Left ventricle myocardium superior (tissue), 1 donor: ENCODE results near the gene CPN2. TPM values are rescaled to one million over a fixed set of nuclear protein-coding genes. Genes with fewer than 3 reads are reported as not detected.
A peak's percentile ranks its signal among the peaks of the same experiment; 100 is the strongest.

Experiments
- ATAC-seq: fragments of 200-7000 bp; cut with Tn5 transposase; one replicate; pipeline ENCODE4 v1.9.1; 2020; ENCODE audit warnings: mild to moderate bottlenecking, moderate library complexity
- DNase-seq: peaks from one replicate; pipeline ENCODE4 v3.0.0-alpha.2; 2020
- intact Hi-C: fragments of 100-400 bp; cut with micrococcal nuclease; formaldehyde crosslinking; loops from one replicate; pipeline ENCODE4 v1.11.0; 2022
- total RNA-seq: library from RNA; stranded (reverse); fragmentation: NEBNext Ultra II Directional; extraction: Animal tissue kit (Norgen Biotek cat#: 25700); gene quantifications from one replicate; pipeline ENCODE4 v1.2.1, GENCODE V29; 2021
- donor health status: DM: no; HTN: yes; CAD: no; lungs with severe emphysema.

Gene CPN2
- total RNA-seq, 1 donor from 2014 or later = 0.40 TPM

DNA sequence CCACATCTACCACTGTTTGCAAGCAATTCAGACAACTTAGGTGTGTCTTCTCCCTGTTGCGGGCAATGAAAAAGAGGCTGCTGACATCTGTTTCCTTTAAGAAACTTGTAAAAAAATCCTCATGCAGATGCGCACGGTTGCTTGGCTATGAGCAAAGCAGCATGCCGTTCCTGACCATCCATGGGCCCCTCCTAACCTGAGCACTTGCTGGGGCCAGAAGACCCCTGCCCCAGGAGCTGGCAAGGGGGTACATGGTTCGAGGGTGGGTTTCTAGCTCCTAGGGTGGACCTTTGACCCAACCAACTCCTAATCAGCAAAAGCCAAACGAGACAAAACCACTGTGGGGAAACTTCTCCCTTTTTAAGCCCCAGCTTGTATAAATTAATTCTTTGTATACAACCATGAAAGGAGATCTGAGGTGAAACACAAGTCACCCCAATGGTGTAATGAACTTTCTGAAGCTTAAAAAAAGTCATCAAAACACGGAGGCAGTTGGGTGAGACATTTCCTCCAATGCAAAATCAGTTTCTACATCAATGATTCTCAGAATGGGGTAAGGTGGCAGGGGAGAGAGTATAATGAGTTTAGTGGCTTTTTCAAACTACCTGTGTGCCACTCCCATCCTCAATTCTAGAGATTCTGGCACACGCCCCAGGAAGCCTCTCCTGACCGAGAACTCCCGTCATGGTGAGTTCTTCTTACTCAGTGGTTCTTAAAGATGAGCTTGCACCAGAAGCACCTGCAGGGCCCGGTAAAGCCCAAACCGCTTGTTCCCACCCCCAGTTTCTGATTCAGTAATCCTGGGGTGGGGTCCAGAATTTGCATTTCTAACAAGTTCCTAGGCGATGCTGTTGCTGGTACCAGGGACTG is 44.1 kb downstream of the CPN2 start:
- DNase-seq (no peak), ATAC-seq (no peak)
- intact Hi-C loops = no loop called here

DNA sequence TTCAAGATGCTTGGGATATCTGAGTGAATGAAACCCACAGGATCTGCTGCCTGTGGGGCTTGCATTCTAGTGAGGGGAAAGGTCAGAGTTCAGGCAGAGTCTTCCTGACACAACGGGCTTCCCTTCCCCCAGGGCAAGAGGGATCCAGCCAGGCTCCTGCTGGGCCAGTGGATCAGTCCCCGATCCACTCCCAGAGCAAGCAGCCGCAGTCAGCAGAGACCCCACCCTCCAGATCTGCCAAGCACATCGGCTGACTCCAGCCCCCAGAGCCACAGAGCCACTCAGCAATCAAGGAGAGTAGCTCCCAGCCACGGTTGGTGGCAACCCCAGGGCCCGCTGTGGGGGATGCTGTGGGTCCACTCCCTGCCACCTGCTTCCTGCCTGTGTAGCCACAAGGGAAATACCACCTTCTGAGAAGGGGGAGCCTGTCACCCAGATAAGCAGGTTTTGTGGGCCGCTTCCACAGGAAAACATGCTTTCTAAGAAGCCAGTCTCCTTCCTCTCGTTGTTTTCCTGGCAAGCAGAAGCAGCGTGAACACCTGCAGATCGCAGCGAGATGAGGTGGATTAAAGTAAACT is 44.9 kb downstream of the CPN2 start:
- DNase-seq (no peak), ATAC-seq (no peak)
- intact Hi-C loops = no loop called here

DNA sequence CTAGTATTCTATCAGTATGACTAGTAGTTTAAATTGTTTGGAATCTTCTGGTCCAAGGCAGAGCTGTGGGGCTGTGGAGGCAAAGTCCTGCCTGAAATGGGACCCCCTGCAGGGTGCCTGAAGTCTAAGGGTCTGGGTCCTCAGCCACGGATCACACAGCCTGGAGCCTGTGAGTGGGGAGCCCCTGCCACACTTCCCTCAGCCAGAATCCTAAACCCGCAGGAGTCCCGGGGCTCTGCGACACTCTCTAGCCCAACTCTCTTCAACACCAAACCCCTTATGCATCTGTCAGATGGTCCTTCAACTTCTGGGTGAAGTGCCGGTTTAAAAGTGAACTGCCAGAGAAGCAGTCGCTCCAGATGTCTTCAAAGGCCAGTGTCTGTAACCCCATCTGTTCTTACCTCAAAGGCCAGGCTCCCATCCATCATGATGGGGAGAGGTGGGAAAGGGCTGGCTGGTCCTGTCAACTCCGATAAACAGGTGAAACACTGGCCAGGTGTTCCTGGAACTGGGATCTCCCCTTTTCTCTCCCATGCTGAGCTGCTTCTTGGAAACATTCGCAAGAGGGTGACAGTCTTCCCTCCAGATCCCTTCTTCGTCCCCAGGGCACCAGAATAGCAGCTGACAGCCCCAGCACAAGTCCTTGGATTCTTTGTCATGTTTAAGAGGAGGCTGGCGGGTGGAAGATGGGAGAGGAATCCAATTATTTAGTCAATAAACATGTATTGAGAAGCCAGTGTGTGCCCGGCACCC is 45.6 kb downstream of the CPN2 start:
- intact Hi-C loops = no loop called here
- ATAC-seq (no peak), DNase-seq (no peak)

DNA sequence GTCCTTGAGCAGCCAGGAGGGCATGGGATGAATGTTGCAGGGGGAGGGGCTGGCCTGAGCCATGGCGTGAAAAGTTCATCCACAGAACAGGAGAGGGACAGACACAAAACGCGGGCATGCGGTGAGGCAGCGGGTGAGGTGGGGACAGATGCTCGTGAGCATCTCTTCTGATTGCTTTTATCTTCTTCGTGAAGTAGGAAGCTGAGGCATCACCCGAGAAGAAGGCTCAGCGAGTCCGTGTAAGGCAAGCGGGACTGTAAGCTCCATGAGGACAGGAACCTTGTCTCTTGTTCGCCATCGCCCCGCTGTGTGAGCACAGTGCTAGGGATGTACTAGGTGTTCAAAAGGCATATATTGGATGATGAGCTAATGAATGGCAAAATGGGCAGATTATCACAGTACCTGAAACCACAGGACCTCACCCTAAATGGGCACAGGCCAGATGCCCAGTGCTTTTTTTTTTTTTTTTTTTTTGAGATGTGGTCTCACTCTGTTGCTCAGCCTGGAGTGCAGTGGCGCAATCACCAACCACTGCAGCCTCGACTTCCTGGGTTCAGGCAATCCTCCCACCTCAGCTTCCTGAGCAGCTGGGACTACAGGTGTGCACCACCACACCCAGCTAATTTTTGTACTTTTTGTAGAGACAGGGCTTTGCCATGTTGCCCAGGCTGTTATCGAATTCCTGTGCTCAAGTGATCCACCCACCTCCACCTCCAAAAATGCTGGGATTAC is 46.8 kb downstream of the CPN2 start:
- intact Hi-C loops = no loop called here
- DNase-seq (no peak), ATAC-seq (no peak)

DNA sequence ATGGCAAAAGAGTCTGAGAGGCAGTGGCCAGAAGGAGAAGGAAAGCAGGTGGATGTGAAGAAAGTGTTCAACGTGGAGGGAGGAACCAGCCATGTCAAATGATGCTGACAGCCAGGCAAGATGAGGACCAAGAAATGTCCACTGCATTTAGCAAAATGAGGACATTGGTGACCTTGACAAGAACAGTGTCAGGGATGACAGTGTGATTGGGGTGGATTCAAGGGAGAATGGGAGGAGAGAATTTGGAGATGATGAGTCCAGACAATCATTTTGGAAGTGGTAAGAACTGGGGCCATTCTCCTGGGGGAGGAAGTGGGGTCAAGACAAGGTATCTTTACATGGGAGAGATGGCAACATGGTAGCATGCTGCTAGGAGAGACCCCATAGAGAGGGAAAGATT is 47.4 kb downstream of the CPN2 start:
- ATAC-seq (no peak), DNase-seq (no peak)
- intact Hi-C loops = no loop called here

DNA sequence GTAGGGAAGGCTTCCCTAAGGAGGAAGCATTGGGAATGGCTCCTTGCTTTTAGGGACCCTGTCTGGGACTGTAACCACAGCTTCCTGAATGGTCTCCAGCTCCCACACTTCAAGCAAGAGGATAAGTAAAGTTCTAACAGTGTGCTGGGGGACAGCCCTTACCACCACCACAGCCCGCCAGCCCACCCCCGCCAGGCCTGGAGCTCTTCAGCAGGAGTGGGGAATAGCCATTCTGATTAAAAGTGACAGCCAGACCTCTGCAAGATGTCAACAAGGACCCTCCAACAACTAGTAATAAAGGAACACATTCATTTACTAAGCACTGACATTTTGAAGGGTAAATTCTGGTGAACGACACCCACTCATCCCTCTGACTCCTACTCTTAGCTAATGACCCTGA is 49.4 kb downstream of the CPN2 start:
- ATAC-seq (no peak), DNase-seq (no peak)
- intact Hi-C loops = no loop called here

DNA sequence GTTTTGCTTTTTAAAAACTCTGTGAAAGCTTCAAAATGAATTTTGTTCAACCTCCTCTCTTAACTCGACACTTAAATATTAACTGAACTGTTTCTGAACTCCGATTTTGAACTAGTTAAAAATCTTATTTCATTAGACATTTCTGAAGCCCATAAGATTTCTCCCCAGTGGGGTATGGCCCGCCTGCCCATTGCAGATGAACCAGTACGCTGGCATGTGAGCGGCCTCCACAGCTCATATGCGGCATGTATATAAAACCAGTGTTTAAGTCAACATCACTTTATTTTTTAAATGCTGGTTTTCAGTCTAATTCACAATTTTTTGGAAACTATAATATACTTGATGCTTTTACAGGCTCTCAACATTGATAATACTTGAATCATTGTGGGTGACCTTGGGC is 50.2 kb downstream of the CPN2 start:
- intact Hi-C loops = no loop called here
- DNase-seq = no peak
- no peak for ATAC-seq

DNA sequence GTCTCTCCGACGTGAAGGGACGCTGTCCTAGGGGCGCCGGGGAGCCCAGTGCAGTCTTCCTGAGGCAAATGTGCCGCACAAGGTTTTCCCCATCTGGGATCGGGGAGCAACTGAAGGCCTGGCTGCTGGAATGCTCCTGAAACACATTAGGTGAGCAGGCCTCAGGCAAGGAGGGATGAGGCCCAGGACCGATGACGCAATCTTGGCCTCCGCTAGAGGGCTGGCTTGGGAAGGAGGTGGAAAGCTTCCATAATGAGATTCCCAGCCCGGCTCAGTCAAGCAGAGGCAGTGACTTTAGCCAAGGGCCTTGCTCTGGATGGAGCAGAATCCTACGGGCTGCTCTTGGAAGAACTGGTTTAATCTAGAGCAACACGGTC is 50.8 kb downstream of the CPN2 start:
- intact Hi-C loops = no loop called here
- ATAC-seq (peak; percentile 91), DNase-seq (peak; percentile 80)

DNA sequence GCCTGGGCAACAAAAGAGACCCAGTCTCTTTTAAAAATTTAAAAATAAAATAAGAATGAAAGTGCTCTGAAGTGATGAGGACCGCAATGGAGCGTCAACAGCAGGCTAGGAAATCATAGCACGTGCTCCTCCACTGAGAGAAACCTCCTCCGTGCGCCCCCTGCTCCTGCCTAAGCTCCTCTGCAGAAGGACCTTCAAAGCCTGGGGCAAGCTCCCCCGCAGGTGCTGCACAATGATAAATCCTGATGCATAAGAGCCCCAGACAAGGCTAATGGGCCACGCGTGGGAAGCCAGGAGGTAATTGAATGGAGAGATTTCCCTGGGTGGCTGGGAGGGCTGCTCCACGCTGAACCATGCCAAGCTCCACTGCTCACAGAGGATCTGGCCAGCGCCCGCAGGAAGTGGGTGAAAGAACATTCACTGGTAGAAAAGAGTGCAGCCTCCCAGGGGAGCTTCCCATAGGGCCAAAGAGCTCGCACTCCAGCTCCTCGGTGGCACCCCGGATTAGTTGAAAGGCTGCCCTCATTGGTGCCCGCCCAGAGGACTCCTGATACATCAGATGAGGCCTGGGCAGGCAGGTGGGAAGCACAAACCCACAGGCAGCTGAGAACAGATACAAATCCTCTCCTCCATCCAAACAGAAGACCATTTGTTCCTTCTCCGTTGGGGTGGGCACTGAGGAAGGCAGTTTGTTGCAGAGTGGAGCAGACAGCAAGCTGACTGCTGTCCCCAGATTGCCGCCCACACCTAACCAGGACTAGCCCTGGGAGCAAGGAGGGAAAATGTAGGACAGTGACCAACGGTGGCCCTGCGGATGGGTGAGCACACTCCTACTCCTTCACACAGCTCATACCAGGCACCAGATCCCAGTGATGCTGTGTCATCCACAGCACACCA is 52.5 kb downstream of the CPN2 start:
- intact Hi-C loops = no loop called here
- ATAC-seq = no peak
- DNase-seq = no peak

DNA sequence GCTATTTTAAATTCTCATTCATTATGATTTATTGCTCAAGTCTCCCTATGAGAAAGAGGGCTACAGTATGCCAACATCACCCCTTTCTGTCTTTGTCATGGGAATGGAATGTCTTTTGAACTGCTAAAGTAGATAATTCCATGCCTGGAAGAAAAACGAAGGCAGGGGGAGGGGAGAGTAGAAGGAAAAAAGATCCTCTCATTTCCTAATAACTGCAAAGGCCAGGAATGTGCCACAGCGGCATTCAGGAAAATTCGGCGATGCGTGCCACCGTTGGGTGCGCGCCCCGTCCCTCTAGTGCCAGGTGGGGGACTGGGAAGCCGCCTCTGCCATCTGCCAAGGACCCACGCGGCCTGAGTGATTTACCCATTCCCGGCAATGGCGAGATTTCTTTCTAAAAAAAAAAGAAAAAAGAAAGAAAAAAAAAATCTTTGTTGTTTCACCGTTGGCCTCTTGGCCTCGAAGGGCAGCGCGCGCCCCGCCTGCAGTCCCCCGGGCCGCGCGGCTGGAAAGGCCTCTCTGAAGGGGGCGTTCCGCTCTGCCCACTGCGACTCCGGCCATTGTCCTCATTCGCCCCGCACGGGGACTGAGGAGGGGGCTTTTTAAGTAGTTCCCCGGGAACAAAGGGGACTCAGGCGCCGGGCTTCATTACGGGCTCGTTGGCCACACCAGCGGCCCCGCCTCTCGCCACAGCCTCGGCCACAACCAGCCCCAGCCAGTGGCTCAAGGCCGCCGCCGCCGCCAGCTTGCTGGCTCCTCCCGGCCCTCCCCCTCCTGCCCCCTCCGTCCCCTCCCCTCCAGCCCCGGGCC is 54.5 kb downstream of the CPN2 start:
- intact Hi-C loops = no loop called here
- DNase-seq = peak; percentile 58
- peak; percentile 62 for ATAC-seq

DNA sequence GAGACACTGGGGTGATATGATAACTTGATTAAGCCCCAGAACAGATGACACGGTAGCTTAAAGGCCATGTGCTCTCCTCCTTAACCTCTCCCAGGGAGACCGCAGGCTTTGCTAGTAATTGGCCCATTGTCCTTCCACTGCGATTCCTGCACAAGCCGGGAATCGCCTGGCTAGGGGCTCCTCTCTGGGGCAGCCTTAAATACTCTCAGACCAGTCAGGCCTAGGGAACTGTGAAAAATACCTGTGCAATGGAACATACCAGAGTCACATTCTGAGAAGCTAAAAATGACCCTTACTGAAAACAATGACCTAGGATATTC is 56.3 kb downstream of the CPN2 start:
- DNase-seq (no peak), ATAC-seq (no peak)
- intact Hi-C loops = no loop called here

DNA sequence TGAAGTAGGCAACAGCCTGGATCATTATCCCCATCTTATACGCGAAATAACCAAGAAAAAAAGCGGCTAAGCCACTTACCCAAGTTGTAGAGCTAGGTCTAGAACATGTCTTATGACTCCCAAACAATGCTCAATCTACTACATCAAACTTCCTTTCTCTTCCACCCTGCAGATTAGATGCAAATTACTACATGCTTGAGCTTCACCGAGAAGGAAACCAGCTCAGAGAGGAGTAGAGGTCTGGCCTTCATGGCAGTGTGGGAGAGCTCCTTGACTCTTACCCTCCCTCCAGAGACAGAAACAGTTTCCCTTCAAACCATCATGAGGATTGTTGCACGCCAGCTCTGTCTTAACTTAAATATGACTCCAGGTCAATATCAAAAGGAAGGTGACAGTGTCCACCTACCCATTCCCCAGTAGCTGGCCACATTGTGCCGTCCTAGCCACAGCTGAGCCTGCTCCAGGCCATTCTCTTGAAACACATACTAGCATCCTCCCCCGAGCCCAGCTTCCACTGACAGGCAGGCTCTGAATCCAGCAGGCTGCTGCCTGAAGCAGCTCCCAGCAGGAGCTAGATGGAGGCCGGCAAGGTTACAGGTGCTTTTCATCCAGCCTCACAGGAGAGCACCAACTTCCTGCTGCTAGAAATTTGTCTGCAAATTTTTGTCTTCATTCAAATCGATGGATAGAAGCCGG is 56.8 kb downstream of the CPN2 start:
- DNase-seq = no peak
- no peak for ATAC-seq
- intact Hi-C loops = no loop called here

DNA sequence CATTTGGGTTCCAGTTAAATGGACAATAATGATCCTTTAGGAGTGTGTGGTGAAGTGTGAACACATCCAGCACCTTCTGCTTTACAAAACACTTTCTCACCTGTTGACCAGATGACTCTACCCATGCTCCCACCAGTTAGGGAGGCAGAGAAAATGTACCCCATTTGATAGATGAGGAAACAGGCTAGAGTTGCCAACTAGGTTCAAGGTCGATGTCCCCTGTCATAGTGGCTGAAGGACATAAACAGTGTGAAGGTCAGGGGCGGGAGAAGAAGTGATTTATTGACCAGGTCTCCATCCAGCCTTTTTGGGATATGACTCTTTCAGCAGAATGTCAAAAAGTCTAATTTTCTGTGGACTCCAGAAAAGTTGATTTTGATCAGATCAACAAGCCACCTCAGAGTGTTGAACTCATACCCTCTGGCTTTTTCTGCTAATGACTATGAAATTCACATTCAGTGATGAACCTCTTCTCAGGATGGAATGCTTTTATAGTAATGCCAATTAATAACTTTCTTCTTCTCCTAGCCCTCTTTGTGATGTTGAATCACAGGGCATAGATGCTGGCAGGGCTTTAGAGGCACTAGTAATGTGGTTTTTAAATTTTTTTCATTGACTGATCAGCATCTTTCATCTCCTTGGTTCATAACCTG is 57.5 kb downstream of the CPN2 start:
- DNase-seq (no peak), ATAC-seq (no peak)
- intact Hi-C loops = no loop called here

DNA sequence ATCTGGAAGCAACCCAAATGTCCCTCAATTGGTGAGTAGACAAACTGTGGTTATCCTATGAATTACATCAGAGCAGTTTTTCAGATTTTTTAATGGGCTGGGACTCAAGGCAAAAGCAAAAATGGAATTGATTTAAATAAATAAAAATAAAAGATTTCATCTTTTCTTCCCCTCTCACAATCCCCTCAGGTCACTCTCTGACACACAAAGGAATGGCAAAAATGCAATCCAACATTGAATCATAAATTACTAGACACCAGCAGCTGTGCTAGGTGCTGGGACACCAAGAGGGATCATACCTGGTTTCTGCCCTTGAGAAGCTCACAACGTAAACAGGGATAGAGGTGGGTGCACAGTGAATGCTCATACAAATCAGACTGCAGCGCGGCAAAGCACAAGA is 58.8 kb downstream of the CPN2 start:
- no peak for DNase-seq
- ATAC-seq = no peak
- intact Hi-C loops = no loop called here
